ENCODE measurements around the gene METTL22.

The METTL22 gene

GRCh38 chr16:8621572-8622314 lies at the start of gene METTL22:
Gene METTL22 (plus strand): TSS chr16:8621698. CDS start chr16:8625666, 3,968 bp downstream.
- DNase-seq = peak; percentile 65 to 70

- DNase-seq = no peak
These were observed 49.2 kb upstream of the METTL22 start for GRCh38 chr16:8572063-8572918.

- DNase-seq = peak; percentile 30 to 39
These were observed 48.4 kb upstream of the METTL22 start for GRCh38 chr16:8572919-8573724.

- DNase-seq = no peak
These were observed 46.1 kb upstream of the METTL22 start for GRCh38 chr16:8575399-8575798.

GRCh38 chr16:8576141-8577004 lies 45.1 kb upstream of the METTL22 start:
- DNase-seq = no peak

GRCh38 chr16:8577678-8578304 lies 43.7 kb upstream of the METTL22 start:
- DNase-seq = no peak

GRCh38 chr16:8579559-8579958 lies 41.9 kb upstream of the METTL22 start:
- DNase-seq = no peak

- peak in 1 of 2 experiments; percentile 33 for DNase-seq
These were observed 39.5 kb upstream of the METTL22 start for GRCh38 chr16:8581831-8582580.

- no peak for DNase-seq
These were observed 38.3 kb upstream of the METTL22 start for GRCh38 chr16:8583199-8583598.

- no peak for DNase-seq
These were observed 37.8 kb upstream of the METTL22 start for GRCh38 chr16:8583732-8584131.

GRCh38 chr16:8585041-8585440 lies 36.5 kb upstream of the METTL22 start:
- DNase-seq = no peak

GRCh38 chr16:8585857-8586256 lies 35.6 kb upstream of the METTL22 start:
- DNase-seq = no peak

GRCh38 chr16:8587065-8587464 lies 34.4 kb upstream of the METTL22 start:
- no peak for DNase-seq

- DNase-seq = no peak
These were observed 32.8 kb upstream of the METTL22 start for GRCh38 chr16:8588682-8589056.

- no peak for DNase-seq
These were observed 32.2 kb upstream of the METTL22 start for GRCh38 chr16:8589057-8589899.

GRCh38 chr16:8589900-8590688 lies 31.4 kb upstream of the METTL22 start, which contains the start of gene TMEM114:
Gene TMEM114 (minus strand): TSS chr16:8590511. CDS start chr16:8589838, 673 bp downstream.
- DNase-seq = no peak

GRCh38 chr16:8590811-8591210 lies 30.7 kb upstream of the METTL22 start:
- DNase-seq = no peak

- no peak for DNase-seq
These were observed 30.0 kb upstream of the METTL22 start for GRCh38 chr16:8591451-8591850.

GRCh38 chr16:8594149-8594666 lies 27.3 kb upstream of the METTL22 start:
- DNase-seq = no peak

Measured in AML-193 (cell line).